ENCODE results near the gene SLC9A3.

SLC9A3 gene

GRCh38 chr5:442335-443238 is 81.7 kb downstream of the SLC9A3 start, which contains the start of gene EXOC3:
EXOC3 (plus strand) TSS chr5:443176; CDS start chr5:446206, 3,030 bp downstream.
- peak; percentile 48 to 53 for DNase-seq (ENCODE audit: low read depth in 2 of 2)

GRCh38 chr5:441996-442334 is 82.3 kb downstream of the SLC9A3 start:
- DNase-seq (ENCODE audit: low read depth in 2 of 2), result no peak

GRCh38 chr5:440401-441201 is 83.6 kb downstream of the SLC9A3 start:
- no peak for DNase-seq (ENCODE audit: low read depth in 2 of 2)

GRCh38 chr5:439636-440035 is 84.6 kb downstream of the SLC9A3 start:
- no peak for DNase-seq (ENCODE audit: low read depth in 2 of 2)

- no peak for DNase-seq (ENCODE audit: low read depth in 2 of 2)
Observed at GRCh38 chr5:439181-439580, 85.1 kb downstream of the SLC9A3 start.

- DNase-seq (ENCODE audit: low read depth in 2 of 2), result no peak
Observed at GRCh38 chr5:438481-438981, 85.7 kb downstream of the SLC9A3 start.

- DNase-seq (ENCODE audit: low read depth in 2 of 2), result no peak
Observed at GRCh38 chr5:437281-437771, 86.9 kb downstream of the SLC9A3 start.

GRCh38 chr5:436641-436975 is 87.6 kb downstream of the SLC9A3 start:
- no peak for DNase-seq (ENCODE audit: low read depth in 2 of 2)

GRCh38 chr5:435961-436640 is 88.1 kb downstream of the SLC9A3 start:
- DNase-seq (ENCODE audit: low read depth in 2 of 2), result no peak

- no peak for DNase-seq (ENCODE audit: low read depth in 2 of 2)
Observed at GRCh38 chr5:435156-435790, 89.0 kb downstream of the SLC9A3 start.

GRCh38 chr5:434443-435146 is 89.7 kb downstream of the SLC9A3 start:
- no peak for DNase-seq (ENCODE audit: low read depth in 2 of 2)

GRCh38 chr5:433836-434235 is 90.4 kb downstream of the SLC9A3 start:
- no peak for DNase-seq (ENCODE audit: low read depth in 2 of 2)

- DNase-seq (ENCODE audit: low read depth in 2 of 2), result no peak
Observed at GRCh38 chr5:432928-433791, 91.1 kb downstream of the SLC9A3 start.

- no peak for DNase-seq (ENCODE audit: low read depth in 2 of 2)
Observed at GRCh38 chr5:432201-432927, 91.9 kb downstream of the SLC9A3 start.

GRCh38 chr5:431711-432050 is 92.6 kb downstream of the SLC9A3 start:
- DNase-seq (ENCODE audit: low read depth in 2 of 2), result no peak

- peak in 1 of 2 donors; percentile 42 for DNase-seq (ENCODE audit: low read depth in 2 of 2)
Observed at GRCh38 chr5:431001-431710, 93.1 kb downstream of the SLC9A3 start.

- DNase-seq (ENCODE audit: low read depth in 2 of 2), result no peak
Observed at GRCh38 chr5:430214-430925, 93.9 kb downstream of the SLC9A3 start.
